HepG2 (cell line): Measurements from ENCODE around the gene ORM1. TPM values are rescaled to one million over a fixed set of nuclear protein-coding genes. Genes with fewer than 3 reads are reported as not detected.
A peak's percentile ranks its signal among the peaks of the same experiment; 100 is the strongest.

Source experiments
- ATAC-seq: fragments of 200-7000 bp; cut with Tn5 transposase; 3 replicates; pipeline ENCODE4 v1.9.1; 2020; ENCODE audit warnings: mild to moderate bottlenecking, moderate library complexity
- BruUV-seq: library from RNA; stranded (reverse); fragments of 400-500 nt; replicated peaks from 2 replicates; lab custom pipeline; 2021; lab: Mats Ljungman, UMichigan
- CTCF ChIA-PET: fragments of 300-600 bp; formaldehyde crosslinking; extraction: SDS; loops from one replicate; lab custom pipeline; 2021; ENCODE audit warnings: low total read pairs, inconsistent platforms, low intra/inter-chr PET ratio; lab: Yijun Ruan, JAX
- POLR2A ChIA-PET: fragments of 350-600 bp; sonication (Branson Sonifier 250); formaldehyde crosslinking; loops from one replicate; lab custom pipeline; 2020; ENCODE audit warnings: antibody characterized with exemption, inconsistent platforms; lab: Yijun Ruan, JAX
- DNase-seq: peaks from one replicate; pipeline ENCODE4 v3.0.0-alpha.2; 2015; ENCODE audit warnings: low spot score
- FAIRE-seq: peaks from 3 replicates; lab custom pipeline; 2011; peaks lifted over from hg19 to GRCh38; lab: Jason Lieb, UNC
- H2AFZ ChIP-seq: one replicate; pipeline ENCODE4 v1.6.1; 2011; ENCODE audit warnings: low read length, inconsistent platforms
- H3K27ac ChIP-seq: fragments of 300-600 bp; 3 replicates; pipeline ENCODE4 v1.8.0; 2011; ENCODE audit warnings: mixed run types, mild to moderate bottlenecking, mixed read lengths, low read length, inconsistent platforms; ENCODE audit not compliant: insufficient read depth; ENCODE audit errors: extremely low read length
- H3K27me3 ChIP-seq, 2 experiments: fragments of 200-600 bp in 1 of 2; 2 replicates in 1 of 2; 3 replicates in 1 of 2; pipeline versions ENCODE4 v1.6.0 to v1.8.0; 2011; ENCODE audit warnings: low read length in 2 of 2, mild to moderate bottlenecking in 2 of 2, moderate library complexity in 2 of 2, inconsistent platforms in 1 of 2; ENCODE audit not compliant: insufficient read depth in 2 of 2, control insufficient read depth in 1 of 2
- H3K36me3 ChIP-seq, 2 experiments: fragments of 200-600 bp in 1 of 2; replicated peaks in 1 of 2; 2 replicates in 1 of 2; 3 replicates in 1 of 2; pipeline versions ENCODE4 v1.5.1 to v1.8.0; 2011; ENCODE audit warnings: low read length in 2 of 2, inconsistent platforms in 1 of 2; ENCODE audit not compliant: insufficient read depth in 2 of 2, control insufficient read depth in 1 of 2
- H3K4me1 ChIP-seq: 2 replicates; pipeline ENCODE4 v1.5.1; 2012; ENCODE audit warnings: low read length, inconsistent platforms; ENCODE audit not compliant: insufficient read depth
- H3K4me2 ChIP-seq: 2 replicates; pipeline ENCODE4 v1.6.0; 2011; ENCODE audit warnings: low read depth, low read length, inconsistent platforms
- H3K4me3 ChIP-seq, 3 experiments: fragments of 200-600 bp in 1 of 3; sonication (generic), shearing (Covaris generic) in 1 of 3; replicated peaks in 1 of 3; 2 replicates each; pipeline ENCODE4 v1.5.1; 2011 to 2016; ENCODE audit warnings: low read length in 3 of 3, inconsistent platforms in 2 of 3, low read depth in 2 of 3, mild to moderate bottlenecking in 2 of 3, control low read depth in 1 of 3, mixed read lengths in 1 of 3; ENCODE audit not compliant: insufficient read depth in 1 of 3
- H3K79me2 ChIP-seq: one replicate; pipeline ENCODE4 v1.6.1; 2011; ENCODE audit warnings: low read length, inconsistent platforms; ENCODE audit not compliant: insufficient read depth
- H3K9ac ChIP-seq: 2 replicates; pipeline ENCODE4 v1.6.0; 2011; ENCODE audit warnings: mild to moderate bottlenecking, low read depth, low read length, inconsistent platforms; ENCODE audit not compliant: insufficient read depth
- H3K9me3 ChIP-seq: 2 replicates; pipeline ENCODE4 v1.5.1; 2012; ENCODE audit warnings: mild to moderate bottlenecking, low read length
- H4K20me1 ChIP-seq: 2 replicates; pipeline ENCODE4 v1.6.0; 2011; ENCODE audit warnings: inconsistent platforms, mild to moderate bottlenecking, low read length, moderate library complexity; ENCODE audit not compliant: insufficient read depth
- AGO2 ChIP-seq: fragments of 200-400 bp; formaldehyde crosslinking; optimal IDR thresholded peaks from 2 replicates; pipeline ENCODE3; 2017; ENCODE audit warnings: mild to moderate bottlenecking, low read depth, low read length, moderate library complexity
- HNRNPLL ChIP-seq: fragments of 200-400 bp; formaldehyde crosslinking; IDR thresholded peaks from 2 replicates; pipeline ENCODE4 v1.6.1; 2017; ENCODE audit warnings: mild to moderate bottlenecking, low read depth, low read length; ENCODE audit not compliant: poor library complexity, severe bottlenecking
- KDM6A ChIP-seq: IDR thresholded peaks from 2 replicates; pipeline ENCODE4 v1.6.1; 2016; ENCODE audit warnings: low read depth
- POLR2G ChIP-seq: fragments of 200-400 bp; formaldehyde crosslinking; IDR thresholded peaks from 2 replicates; pipeline ENCODE4 v1.6.1; 2018; ENCODE audit warnings: mild to moderate bottlenecking, low read depth, low read length, moderate library complexity
- RBM22 ChIP-seq: fragments of 200-400 bp; formaldehyde crosslinking; optimal IDR thresholded peaks from 2 replicates; pipeline ENCODE3; 2017; ENCODE audit warnings: mild to moderate bottlenecking, low read length, moderate library complexity
- ZBTB1 ChIP-seq: sonication (generic); formaldehyde crosslinking; IDR thresholded peaks from 2 replicates; pipeline ENCODE4 v1.4.0; 2020; ENCODE audit warnings: missing genetic modification reagents, borderline replicate concordance
- ZFP91 ChIP-seq: sonication (generic); formaldehyde crosslinking; IDR thresholded peaks from 2 replicates; pipeline ENCODE4 v1.9.0; 2022; ENCODE audit warnings: missing genetic modification reagents, mild to moderate bottlenecking, borderline replicate concordance
- ZNF251 ChIP-seq: sonication (generic); formaldehyde crosslinking; IDR thresholded peaks from 2 replicates; pipeline ENCODE4 v1.9.0; 2021; ENCODE audit warnings: mild to moderate bottlenecking, missing genetic modification reagents
- ZNF552 ChIP-seq: sonication (generic); formaldehyde crosslinking; IDR thresholded peaks from 2 replicates; pipeline ENCODE4 v1.9.0; 2022; ENCODE audit warnings: missing genetic modification reagents, mild to moderate bottlenecking, borderline replicate concordance
- ZNF615 ChIP-seq: sonication (generic); formaldehyde crosslinking; IDR thresholded peaks from 2 replicates; pipeline ENCODE4 v1.5.0; 2020; ENCODE audit warnings: mild to moderate bottlenecking, missing genetic modification reagents, borderline replicate concordance
- WGBS: methylation state at CpG from one replicate; pipeline ENCODE4 v1.1.6; 2017; ENCODE audit warnings: low lambda C conversion rate; 5-methylcytosine and 5-hydroxymethylcytosine counted together
- in situ Hi-C: cut with HindIII; loops from 2 replicates; pipeline ENCODE4 v1.10.0; 2017; ENCODE audit warnings: low pct_unique_long_range_greater_than_20kb; ENCODE audit not compliant: extremely low pct_ligation_motif_present
- intact Hi-C: fragments of 100-400 bp; cut with micrococcal nuclease; formaldehyde crosslinking; loops from one replicate; pipeline ENCODE4 v1.10.0; 2022; ENCODE audit not compliant: unreplicated experiment
- polyA plus RNA-seq, 8 experiments: library from polyadenylated mRNA; depleted of rRNA in 3 of 8; stranded (reverse) in 7 of 8; unstranded in 1 of 8; fragments of >200 nt; fragmentation: Illumina TruSeq in 4 of 8; extraction: Trizol in 4 of 8; gene quantifications; 2 replicates each; pipeline versions ENCODE4 v1.2.1 to v1.2.3, GENCODE V29; 2011 to 2016; ENCODE audit warnings: low read depth in 4 of 8, missing spikeins in 1 of 8, mixed read lengths in 1 of 8; ENCODE audit not compliant: insufficient read depth in 1 of 8
- total RNA-seq, 5 experiments: library from RNA; depleted of rRNA; stranded (reverse); fragments of >200 nt; fragmentation: Illumina TruSeq; extraction: Trizol; gene quantifications; 2 replicates each; pipeline ENCODE4 v1.2.3, GENCODE V29; 2016; ENCODE audit warnings: low read depth in 1 of 5
- TF ChIP-seq, protein P1 (sequence below): sonication (generic); formaldehyde crosslinking; IDR thresholded peaks from 2 replicates; pipeline ENCODE4 v1.9.0; 2021; ENCODE audit warnings: missing genetic modification reagents, borderline replicate concordance

Gene ORM1
- total and polyA plus RNA-seq, 2 of the 13 experiments (the other 11 are each of a cell fraction or from before 2014, with no cell fraction given): 699 to 1,180 TPM

DNA sequence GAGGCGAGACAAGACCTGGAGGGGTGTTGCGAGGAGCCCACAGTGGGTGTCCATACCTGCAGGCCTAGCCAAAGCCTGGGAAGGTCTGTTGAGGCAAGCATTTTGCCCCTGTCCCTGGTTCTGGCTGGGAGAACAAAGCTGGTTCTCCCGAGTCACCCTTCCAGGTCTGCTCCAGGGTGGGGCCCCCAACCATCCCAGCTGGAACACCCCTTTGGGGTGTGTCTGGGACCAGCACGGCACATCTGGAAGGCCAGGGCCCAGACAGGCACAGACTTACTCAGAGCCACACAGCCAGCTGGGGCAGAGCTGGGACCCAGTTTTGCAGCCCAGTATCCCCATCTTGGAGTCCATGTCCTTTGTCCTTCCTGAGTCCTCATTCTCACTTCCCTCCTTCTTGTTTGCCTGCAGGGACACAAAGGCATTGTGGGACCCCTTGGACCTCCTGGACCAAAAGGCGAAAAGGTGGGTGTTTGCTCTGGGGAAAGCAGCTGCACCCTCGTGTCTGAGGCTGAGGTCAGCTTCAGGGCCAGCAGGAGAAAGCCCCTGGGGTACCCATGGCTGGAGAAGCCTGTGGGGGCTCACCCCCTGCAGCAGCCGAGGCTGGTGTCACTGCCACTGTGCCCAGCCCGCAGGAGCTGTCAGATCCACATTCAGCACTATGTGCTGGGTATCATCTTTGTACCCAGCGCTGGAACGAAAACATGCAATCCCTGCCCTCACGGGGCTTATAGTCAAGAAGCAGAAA lies 38.4 kb upstream of the ORM1 start:
- H3K27ac ChIP-seq: no peak overlapping the region
- no peak overlapping the region for H3K9ac ChIP-seq
- no peak overlapping the region for H2AFZ ChIP-seq
- 97% methylated on average over 10 of the region's 11 CpGs for WGBS
- DNase-seq (no peak), ATAC-seq (no peak), FAIRE-seq (no peak)
- in situ Hi-C loops (no loop called here), intact Hi-C loops (no loop called here)
- H3K79me2 ChIP-seq: no peaks in the 10 kb centered on the region
- no peaks in the 10 kb centered on the region for H3K27me3 ChIP-seq
- no peaks in the 10 kb centered on the region for H4K20me1 ChIP-seq
- no peak overlapping the region for H3K4me2 ChIP-seq
- POLR2A ChIA-PET: no interaction called here
- peaks cover 51 to 81% of the 10 kb centered on the region in 2 experiments for H3K36me3 ChIP-seq
- peak; percentile 70 for TF ChIP-seq AGO2
- peak; percentile 59 for TF ChIP-seq RBM22
- no peak for TF ChIP-seq ZNF552
- CTCF ChIA-PET: no interaction called here
- no peaks in the 10 kb centered on the region for H3K9me3 ChIP-seq
- no peak overlapping the region for H3K4me3 ChIP-seq
- BruUV-seq: no TSS peak
- H3K4me1 ChIP-seq: no peaks in the 10 kb centered on the region

DNA sequence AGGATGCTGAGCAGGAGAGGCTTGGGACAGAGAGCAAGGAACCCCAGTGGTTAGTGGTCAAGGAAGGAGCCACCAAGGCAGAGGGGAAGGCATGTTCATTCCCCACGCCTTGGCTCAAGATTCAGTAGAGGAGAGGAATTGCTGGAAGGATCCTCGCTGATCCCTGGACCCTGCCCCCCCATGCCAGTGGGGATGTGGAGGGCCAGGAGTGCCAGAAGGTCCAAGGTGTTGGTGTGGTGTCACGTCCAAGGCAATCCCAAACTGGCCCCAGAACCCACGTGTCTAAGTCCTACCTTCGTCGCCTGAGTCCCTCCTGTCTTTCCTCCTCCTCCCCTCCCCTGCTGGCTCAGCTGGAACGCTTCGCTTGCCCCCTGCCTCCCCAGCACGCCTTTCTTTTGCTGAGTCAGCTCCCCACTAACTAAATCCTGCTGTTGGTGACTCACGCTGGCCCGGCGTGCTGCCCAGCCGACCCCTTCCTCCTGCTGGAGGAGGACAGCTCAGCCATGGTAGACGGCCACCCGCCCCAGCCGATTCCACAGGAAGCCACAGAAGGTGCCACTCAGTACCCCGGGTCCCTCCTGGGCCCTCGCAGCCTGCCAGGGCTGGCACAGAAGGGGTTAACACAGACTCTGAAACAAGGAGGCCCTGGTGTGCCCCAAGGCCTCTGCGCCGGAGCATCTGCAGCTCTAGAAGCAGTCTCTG lies 37.6 kb upstream of the ORM1 start:
- no TSS peak for BruUV-seq
- ChIA-PET POLR2A (interaction anchor here (1.2 kb wide), 1 partner anchor 203 kb away, joined by 4 read pairs; no protein-coding TSS in a partner anchor), CTCF (no interaction called here)
- H3K4me2 ChIP-seq: no peak overlapping the region
- H3K9me3 ChIP-seq: no peaks in the 10 kb centered on the region
- ATAC-seq: no peak
- no peak for DNase-seq
- no peaks in the 10 kb centered on the region for H3K27me3 ChIP-seq
- WGBS: 94% methylated on average over 17 of the region's 20 CpGs
- in situ Hi-C loops: no loop called here
- H3K79me2 ChIP-seq: no peaks in the 10 kb centered on the region
- H3K36me3 ChIP-seq: peaks cover 55 to 85% of the 10 kb centered on the region in 2 experiments
- no peak overlapping the region for H3K4me3 ChIP-seq
- H4K20me1 ChIP-seq: no peaks in the 10 kb centered on the region
- intact Hi-C loops: no loop called here
- FAIRE-seq: no peak
- H2AFZ ChIP-seq: no peak overlapping the region
- no peak overlapping the region for H3K27ac ChIP-seq
- no peak overlapping the region for H3K9ac ChIP-seq
- no peaks in the 10 kb centered on the region for H3K4me1 ChIP-seq
- TF ChIP-seq RBM22: peak; percentile 73
- 0 out of 2 replicates have a peak, but pooled peaks have one; percentile 7 for TF ChIP-seq POLR2G
- TF ChIP-seq KDM6A (CRISPR knock-in tag): no peak
- TF ChIP-seq, protein P1, sequence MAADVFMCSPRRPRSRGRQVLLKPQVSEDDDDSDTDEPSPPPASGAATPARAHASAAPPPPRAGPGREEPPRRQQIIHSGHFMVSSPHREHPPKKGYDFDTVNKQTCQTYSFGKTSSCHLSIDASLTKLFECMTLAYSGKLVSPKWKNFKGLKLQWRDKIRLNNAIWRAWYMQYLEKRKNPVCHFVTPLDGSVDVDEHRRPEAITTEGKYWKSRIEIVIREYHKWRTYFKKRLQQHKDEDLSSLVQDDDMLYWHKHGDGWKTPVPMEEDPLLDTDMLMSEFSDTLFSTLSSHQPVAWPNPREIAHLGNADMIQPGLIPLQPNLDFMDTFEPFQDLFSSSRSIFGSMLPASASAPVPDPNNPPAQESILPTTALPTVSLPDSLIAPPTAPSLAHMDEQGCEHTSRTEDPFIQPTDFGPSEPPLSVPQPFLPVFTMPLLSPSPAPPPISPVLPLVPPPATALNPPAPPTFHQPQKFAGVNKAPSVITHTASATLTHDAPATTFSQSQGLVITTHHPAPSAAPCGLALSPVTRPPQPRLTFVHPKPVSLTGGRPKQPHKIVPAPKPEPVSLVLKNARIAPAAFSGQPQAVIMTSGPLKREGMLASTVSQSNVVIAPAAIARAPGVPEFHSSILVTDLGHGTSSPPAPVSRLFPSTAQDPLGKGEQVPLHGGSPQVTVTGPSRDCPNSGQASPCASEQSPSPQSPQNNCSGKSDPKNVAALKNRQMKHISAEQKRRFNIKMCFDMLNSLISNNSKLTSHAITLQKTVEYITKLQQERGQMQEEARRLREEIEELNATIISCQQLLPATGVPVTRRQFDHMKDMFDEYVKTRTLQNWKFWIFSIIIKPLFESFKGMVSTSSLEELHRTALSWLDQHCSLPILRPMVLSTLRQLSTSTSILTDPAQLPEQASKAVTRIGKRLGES: no peak
- no peak for TF ChIP-seq ZBTB1 (CRISPR knock-in tag)
- TF ChIP-seq ZFP91 (CRISPR knock-in tag): no peak
- TF ChIP-seq HNRNPLL: no peak
- no peak for TF ChIP-seq ZNF615
- TF ChIP-seq AGO2: peak; percentile 95
- no peak for TF ChIP-seq ZNF251 (CRISPR knock-in tag)
